Loucy (cell line): ENCODE measurements around the gene CTXN3.

Source experiments
- CTCF ChIP-seq: fragments of 200-600 bp; sonication (generic); conservative IDR thresholded peaks from 2 replicates; pipeline ENCODE4 v1.5.1; 2014; ENCODE audit warnings: mild to moderate bottlenecking, antibody characterized with exemption, low read length
- EZH2phosphoT487 ChIP-seq: fragments of 200-600 bp; IDR thresholded peaks from 2 replicates; pipeline ENCODE4 v1.6.1; 2018; ENCODE audit warnings: antibody characterized with exemption, mild to moderate bottlenecking, moderate library complexity, borderline replicate concordance

- TF ChIP-seq CTCF = no peak
- TF ChIP-seq EZH2phosphoT487 = no peak
Measured at GRCh38 chr5:127702434-127702833, 53.6 kb downstream of the CTXN3 start.
